Right atrium auricular region (tissue), 2 donors: ENCODE results near the gene SHANK1. TPM values are rescaled to one million over a fixed set of nuclear protein-coding genes. Genes with fewer than 3 reads are reported as not detected.

Source experiments
- DNase-seq: peaks from one replicate; pipeline ENCODE4 v3.0.0-alpha.2; 2019; ENCODE audit warnings: low spot score
- H3K27ac ChIP-seq, 2 donors: fragments of 200-600 bp; sonication (generic); 1 replicate in 1 of 2; 2 replicates in 1 of 2; pipeline ENCODE4 v1.5.1; 2016 to 2019
- H3K27me3 ChIP-seq, 2 donors: fragments of 200-600 bp; sonication (generic); one replicate each; pipeline versions ENCODE4 v1.5.1 to v1.6.0; 2017 to 2019
- H3K36me3 ChIP-seq: fragments of 200-600 bp; sonication (generic); one replicate; pipeline ENCODE4 v1.5.1; 2016
- H3K4me1 ChIP-seq, 2 donors: fragments of 200-600 bp; sonication (generic); one replicate each; pipeline versions ENCODE4 v1.5.1 to v1.6.0; 2017 to 2019
- H3K4me3 ChIP-seq, 2 donors: fragments of 200-600 bp; sonication (generic); 1 replicate in 1 of 2; 2 replicates in 1 of 2; pipeline ENCODE4 v1.5.1; 2017 to 2019; ENCODE audit warnings: mild to moderate bottlenecking in 1 of 2, moderate library complexity in 1 of 2
- H3K9me3 ChIP-seq, 2 donors: fragments of 200-600 bp; sonication (generic); one replicate each; pipeline ENCODE4 v1.5.1; 2019
- CTCF ChIP-seq, 2 donors: fragments of 200-600 bp; sonication (generic); IDR thresholded peaks; one replicate each; pipeline ENCODE4 v1.5.1; 2019; ENCODE audit warnings: antibody characterized with exemption in 2 of 2
- total RNA-seq, 2 donors: library from RNA; depleted of rRNA; stranded (reverse); fragments of >200 nt; gene quantifications; one replicate each; pipeline ENCODE4 v1.1.0, GENCODE V29; 2016

SHANK1 gene
- total RNA-seq, 2 donors from 2014 or later, result 0.56 to 1.8 TPM

GRCh38 chr19:50639121-50640112 is 80.2 kb downstream of the SHANK1 start, which contains the start of gene SYT3:
Gene SYT3, minus strand, starts transcription at chr19:50639881. Its CDS starts 2,470 bp downstream, at chr19:50637411.
- no peaks in the 10 kb centered on the region for H3K27me3 ChIP-seq
- H3K4me3 ChIP-seq, result peak within 1 kb of the TSS; percentile 36 to 58
- H3K27ac ChIP-seq, result no peak within 1 kb of the TSS
- peaks cover 0 to 8% of the 10 kb centered on the region in 2 donors for H3K9me3 ChIP-seq
- peaks cover 0 to 9% of the 10 kb centered on the region in 2 donors for H3K4me1 ChIP-seq
- no peak for TF ChIP-seq CTCF (IDR thresholded peaks at IDR 0.05)
- DNase-seq, result no peak
- H3K36me3 ChIP-seq, result no peaks in the 10 kb centered on the region

- no peaks in the 10 kb centered on the region for H3K36me3 ChIP-seq
- no peak overlapping the region for H3K27ac ChIP-seq
- H3K4me3 ChIP-seq, result peak overlapping the region in 1 of 2 donors; percentile 58
- DNase-seq, result no peak
- TF ChIP-seq CTCF (IDR thresholded peaks at IDR 0.05), result no peak
- H3K9me3 ChIP-seq, result peaks cover 3 to 16% of the 10 kb centered on the region in 2 donors
- no peaks in the 10 kb centered on the region for H3K27me3 ChIP-seq
- peaks cover 0 to 9% of the 10 kb centered on the region in 2 donors for H3K4me1 ChIP-seq
Measured at GRCh38 chr19:50638600-50638999, 81.0 kb downstream of the SHANK1 start.

GRCh38 chr19:50636317-50637085 is 83.1 kb downstream of the SHANK1 start:
- Histone ChIP-seq H3K4me1 (peaks cover 0 to 9% of the 10 kb centered on the region in 2 donors), H3K36me3 (no peaks in the 10 kb centered on the region), H3K27me3 (no peaks in the 10 kb centered on the region), H3K27ac (no peak overlapping the region), H3K9me3 (peaks cover 7 to 28% of the 10 kb centered on the region in 2 donors), H3K4me3 (no peak overlapping the region)
- no peak for TF ChIP-seq CTCF (IDR thresholded peaks at IDR 0.05)
- no peak for DNase-seq

- no peaks in the 10 kb centered on the region for H3K36me3 ChIP-seq
- H3K27ac ChIP-seq, result no peak overlapping the region
- no peak for TF ChIP-seq CTCF (IDR thresholded peaks at IDR 0.05)
- H3K27me3 ChIP-seq, result no peaks in the 10 kb centered on the region
- H3K4me3 ChIP-seq, result no peak overlapping the region
- H3K9me3 ChIP-seq, result peaks cover 7 to 28% of the 10 kb centered on the region in 2 donors
- DNase-seq, result no peak
- peaks cover 0 to 3% of the 10 kb centered on the region in 2 donors for H3K4me1 ChIP-seq
Measured at GRCh38 chr19:50633973-50634372, 85.6 kb downstream of the SHANK1 start.

GRCh38 chr19:50633359-50633758 is 86.2 kb downstream of the SHANK1 start:
- no peak overlapping the region for H3K4me3 ChIP-seq
- H3K36me3 ChIP-seq, result no peaks in the 10 kb centered on the region
- H3K4me1 ChIP-seq, result no peaks in the 10 kb centered on the region
- no peak for DNase-seq
- TF ChIP-seq CTCF (IDR thresholded peaks at IDR 0.05), result no peak
- peaks cover 7 to 28% of the 10 kb centered on the region in 2 donors for H3K9me3 ChIP-seq
- no peak overlapping the region for H3K27ac ChIP-seq
- H3K27me3 ChIP-seq, result no peaks in the 10 kb centered on the region
